ENCODE data around the gene SLC44A3. TPM values are rescaled to one million over a fixed set of nuclear protein-coding genes. Genes with fewer than 3 reads are reported as not detected.

The SLC44A3 gene
- total RNA-seq, 6 donors from 2014 or later: 6.3 to 24.2 (median 17.8) TPM

- no peaks in the 10 kb centered on the region for H3K27me3 ChIP-seq
- ATAC-seq (ENCODE audit: low FRiP score in 2 of 2) (no peak), DNase-seq (no peak)
- peak overlapping the region in 1 of 4 donors; percentile 74 for H3K27ac ChIP-seq
- WGBS, 2 donors: 71 to 77% methylated on average over 3 of the region's 3 CpGs
- H3K4me1 ChIP-seq: peaks cover 18 to 25% (median 22%) of the 10 kb centered on the region in 4 donors
- TF ChIP-seq POLR2A (IDR thresholded peaks at IDR 0.05) (no peak), CTCF (IDR thresholded peaks at IDR 0.05) (no peak), POLR2AphosphoS5 (IDR thresholded peaks at IDR 0.05) (no peak)
- no peaks in the 10 kb centered on the region for H3K36me3 ChIP-seq
- no peak overlapping the region for H3K4me3 ChIP-seq
- H3K9me3 ChIP-seq: no peaks in the 10 kb centered on the region
These were observed 17.1 kb upstream of the SLC44A3 start for GRCh38 chr1:94803106-94803505.

GRCh38 chr1:94803517-94804441, 16.4 kb upstream of the SLC44A3 start:
- H3K36me3 ChIP-seq: no peaks in the 10 kb centered on the region
- no peak overlapping the region for H3K4me3 ChIP-seq
- H3K27ac ChIP-seq: peak overlapping the region in 2 of 4 donors; percentile 29 to 74
- no peak for DNase-seq
- H3K9me3 ChIP-seq: no peaks in the 10 kb centered on the region
- H3K4me1 ChIP-seq: peaks cover 15 to 21% (median 19%) of the 10 kb centered on the region in 4 donors
- TF ChIP-seq POLR2A (IDR thresholded peaks at IDR 0.05) (no peak), EP300 (IDR thresholded peaks at IDR 0.05) (no peak), POLR2AphosphoS5 (IDR thresholded peaks at IDR 0.05) (no peak), CTCF (IDR thresholded peaks at IDR 0.05) (no peak)
- no peaks in the 10 kb centered on the region for H3K27me3 ChIP-seq
- WGBS, 2 donors: 74 to 75% methylated on average over 8 of the region's 8 CpGs
- peak in 1 of 2 donors; percentile 64 for ATAC-seq (ENCODE audit: low FRiP score in 2 of 2)

GRCh38 chr1:94804442-94804837, 15.7 kb upstream of the SLC44A3 start:
- Histone ChIP-seq H3K36me3 (no peaks in the 10 kb centered on the region), H3K4me3 (no peak overlapping the region), H3K9me3 (no peaks in the 10 kb centered on the region), H3K27me3 (no peaks in the 10 kb centered on the region), H3K4me1 (peaks cover 15 to 20% (median 18%) of the 10 kb centered on the region in 4 donors), H3K27ac (no peak overlapping the region)
- no peak for DNase-seq
- WGBS, 2 donors: 78 to 88% methylated on average over 3 of the region's 3 CpGs
- no peak for ATAC-seq (ENCODE audit: low FRiP score in 2 of 2)
- TF ChIP-seq POLR2AphosphoS5 (IDR thresholded peaks at IDR 0.05) (no peak), POLR2A (IDR thresholded peaks at IDR 0.05) (no peak), CTCF (IDR thresholded peaks at IDR 0.05) (no peak), EP300 (IDR thresholded peaks at IDR 0.05) (no peak)

GRCh38 chr1:94805912-94806311, 14.2 kb upstream of the SLC44A3 start:
- Histone ChIP-seq H3K27me3 (no peaks in the 10 kb centered on the region), H3K9me3 (no peaks in the 10 kb centered on the region), H3K4me1 (peaks cover 15 to 20% (median 18%) of the 10 kb centered on the region in 4 donors), H3K36me3 (no peaks in the 10 kb centered on the region), H3K4me3 (no peak overlapping the region), H3K27ac (no peak overlapping the region)
- ATAC-seq (ENCODE audit: low FRiP score in 2 of 2) (peak; percentile 81 to 83), DNase-seq (peak in 1 of 2 donors; percentile 68)
- 16 to 21% methylated on average over 4 of the region's 4 CpGs for WGBS, 2 donors
- TF ChIP-seq POLR2A (IDR thresholded peaks at IDR 0.05) (no peak), POLR2AphosphoS5 (IDR thresholded peaks at IDR 0.05) (no peak), EP300 (IDR thresholded peaks at IDR 0.05) (no peak), CTCF (IDR thresholded peaks at IDR 0.05) (peak; percentile 84 to 99 (median 90))

Data from upper lobe of left lung (tissue), 6 donors.